ENCODE data around the gene SEPHS2. TPM values are rescaled to one million over a fixed set of nuclear protein-coding genes. Genes with fewer than 3 reads are reported as not detected.
A peak's percentile ranks its signal among the peaks of the same experiment; 100 is the strongest.

The SEPHS2 gene
- total RNA-seq (10 to 100 TPM; 17.1 to 54.5 TPM), polyA plus RNA-seq (10 to 100 TPM; 37.5 to 68.6 TPM)
- long read RNA-seq, donor 1, transcript SEPHS2-201 (1 exons, 2,551 nt): major isoform, 32 of 32 reads
- long read RNA-seq, donor 1, partial matches to known transcripts: 0 of 32 reads
- long read RNA-seq, donor 1, other reads (novel, unspliced or antisense): 0 of 32 reads
- long read RNA-seq, donor 2, transcript SEPHS2-201 (1 exons, 2,551 nt): major isoform, 21 of 21 reads
- long read RNA-seq, donor 2, partial matches to known transcripts: 0 of 21 reads
- long read RNA-seq, donor 2, other reads (novel, unspliced or antisense): 0 of 21 reads
- long read RNA-seq, donor 3, transcript SEPHS2-201 (1 exons, 2,551 nt): major isoform, 10 of 10 reads
- long read RNA-seq, donor 3, partial matches to known transcripts: 0 of 10 reads
- long read RNA-seq, donor 3, other reads (novel, unspliced or antisense): 0 of 10 reads
- long read RNA-seq, donor 4, transcript SEPHS2-201 (1 exons, 2,551 nt): major isoform, 16 of 16 reads
- long read RNA-seq, donor 4, partial matches to known transcripts: 0 of 16 reads
- long read RNA-seq, donor 4, other reads (novel, unspliced or antisense): 0 of 16 reads
- long read RNA-seq, donor 5, transcript SEPHS2-201 (1 exons, 2,551 nt): major isoform, 48 of 48 reads
- long read RNA-seq, donor 5, partial matches to known transcripts: 0 of 48 reads
- long read RNA-seq, donor 5, other reads (novel, unspliced or antisense): 0 of 48 reads

- H3K9me3 ChIP-seq (ENCODE audit: control insufficient read depth in 4 of 4, insufficient read depth in 3 of 4, low read length in 3 of 4): peaks cover 0 to 5% (median 0%) of the 10 kb centered on the region in 4 donors
Observed at GRCh38 chr16:30445408-30446202, at the start of gene SEPHS2. Gene SEPHS2, minus strand, starts transcription at chr16:30445874. Its CDS starts 147 bp downstream, at chr16:30445727.

GRCh38 chr16:30494709-30495108 lies 49.0 kb upstream of the SEPHS2 start:
- no peaks in the 10 kb centered on the region for H3K27me3 ChIP-seq (ENCODE audit: control insufficient read depth in 3 of 3, insufficient read depth in 3 of 3, low read length in 2 of 3)
- H3K4me3 ChIP-seq: no peak overlapping the region
- peaks cover 0 to 5% (median 0%) of the 10 kb centered on the region in 5 donors for H3K4me1 ChIP-seq (ENCODE audit: control insufficient read depth in 5 of 5, insufficient read depth in 5 of 5, low read length in 5 of 5)
- H3K9me3 ChIP-seq (ENCODE audit: control insufficient read depth in 4 of 4, insufficient read depth in 3 of 4, low read length in 3 of 4): peaks cover 0 to 3% (median 0%) of the 10 kb centered on the region in 4 donors
- H3K27ac ChIP-seq (ENCODE audit: low read depth in 1 of 2, low read length in 1 of 2): no peak overlapping the region
- H3K9ac ChIP-seq (ENCODE audit: insufficient read depth in 1 of 2, low read length in 2 of 2): no peak overlapping the region
- H3K36me3 ChIP-seq (ENCODE audit: control insufficient read depth in 4 of 4, insufficient read depth in 4 of 4, low read length in 4 of 4): peaks cover 0 to 7% (median 0%) of the 10 kb centered on the region in 4 donors
- 75 to 85% methylated on average over 12 of the region's 12 CpGs for WGBS, 2 donors
- DNase-seq (no peak), ATAC-seq (ENCODE audit: insufficient read depth, low FRiP score) (no peak)
- TF ChIP-seq CTCF (IDR thresholded peaks at IDR 0.05; ENCODE audit: control extremely low read depth, extremely low read depth): no peak

More at GRCh38 chr16:30445408-30446202, at the start of gene SEPHS2:
- no peaks in the 10 kb centered on the region for H3K27me3 ChIP-seq (ENCODE audit: control insufficient read depth in 3 of 3, insufficient read depth in 3 of 3, low read length in 2 of 3)
- peak; percentile 97 to 98 (median 98) for DNase-seq
- H3K4me3 ChIP-seq: peak within 1 kb of the TSS; percentile 73
- 0% methylated on average over 52 to 59 of the region's 59 CpGs for WGBS, 2 donors
- H3K27ac ChIP-seq (ENCODE audit: low read depth in 1 of 2, low read length in 1 of 2): peak within 1 kb of the TSS; percentile 73 to 94
- peak within 1 kb of the TSS; percentile 84 to 91 for H3K9ac ChIP-seq (ENCODE audit: insufficient read depth in 1 of 2, low read length in 2 of 2)
- peaks cover 0 to 14% (median 5%) of the 10 kb centered on the region in 4 donors for H3K36me3 ChIP-seq (ENCODE audit: control insufficient read depth in 4 of 4, insufficient read depth in 4 of 4, low read length in 4 of 4)
- peak; percentile 94 for ATAC-seq (ENCODE audit: insufficient read depth, low FRiP score)
- TF ChIP-seq CTCF (IDR thresholded peaks at IDR 0.05; ENCODE audit: control extremely low read depth, extremely low read depth): no peak
- peaks cover 0 to 12% (median 6%) of the 10 kb centered on the region in 5 donors for H3K4me1 ChIP-seq (ENCODE audit: control insufficient read depth in 5 of 5, insufficient read depth in 5 of 5, low read length in 5 of 5)

- Histone ChIP-seq H3K27me3 (ENCODE audit: control insufficient read depth in 3 of 3, insufficient read depth in 3 of 3, low read length in 2 of 3) (no peaks in the 10 kb centered on the region), H3K4me1 (ENCODE audit: control insufficient read depth in 5 of 5, insufficient read depth in 5 of 5, low read length in 5 of 5) (peaks cover 0 to 5% (median 0%) of the 10 kb centered on the region in 5 donors), H3K4me3 (no peak overlapping the region), H3K36me3 (ENCODE audit: control insufficient read depth in 4 of 4, insufficient read depth in 4 of 4, low read length in 4 of 4) (peaks cover 0 to 5% (median 0%) of the 10 kb centered on the region in 4 donors), H3K9me3 (ENCODE audit: control insufficient read depth in 4 of 4, insufficient read depth in 3 of 4, low read length in 3 of 4) (peaks cover 0 to 3% (median 0%) of the 10 kb centered on the region in 4 donors), H3K9ac (ENCODE audit: insufficient read depth in 1 of 2, low read length in 2 of 2) (no peak overlapping the region), H3K27ac (ENCODE audit: low read depth in 1 of 2, low read length in 1 of 2) (no peak overlapping the region)
- DNase-seq (no peak), ATAC-seq (ENCODE audit: insufficient read depth, low FRiP score) (no peak)
- WGBS, 2 donors: 85 to 92% methylated on average over 11 of the region's 11 CpGs
- TF ChIP-seq CTCF (IDR thresholded peaks at IDR 0.05; ENCODE audit: control extremely low read depth, extremely low read depth): no peak
Observed at GRCh38 chr16:30493941-30494488, 48.3 kb upstream of the SEPHS2 start.
